HL-60 (cell line): Measurements from ENCODE around the gene ZSWIM3.

Source experiments
- GABPA ChIP-seq: IDR thresholded peaks from 2 replicates; pipeline ENCODE4 v1.6.1; 2012; ENCODE audit warnings: low read depth
- POLR2AphosphoS5 ChIP-seq: IDR thresholded peaks from 2 replicates; pipeline ENCODE4 v1.6.1; 2012; ENCODE audit warnings: low read depth
- TF ChIP-seq, protein P1 (sequence below): IDR thresholded peaks from one replicate; pipeline ENCODE4 v1.5.1; 2011; ENCODE audit warnings: low read length, control low read depth, inconsistent platforms; ENCODE audit not compliant: insufficient read depth
- TF ChIP-seq, protein P2 (sequence below): IDR thresholded peaks from 2 replicates; pipeline ENCODE4 v1.6.1; 2012; ENCODE audit warnings: low read depth; ENCODE audit not compliant: insufficient replicate concordance

DNA sequence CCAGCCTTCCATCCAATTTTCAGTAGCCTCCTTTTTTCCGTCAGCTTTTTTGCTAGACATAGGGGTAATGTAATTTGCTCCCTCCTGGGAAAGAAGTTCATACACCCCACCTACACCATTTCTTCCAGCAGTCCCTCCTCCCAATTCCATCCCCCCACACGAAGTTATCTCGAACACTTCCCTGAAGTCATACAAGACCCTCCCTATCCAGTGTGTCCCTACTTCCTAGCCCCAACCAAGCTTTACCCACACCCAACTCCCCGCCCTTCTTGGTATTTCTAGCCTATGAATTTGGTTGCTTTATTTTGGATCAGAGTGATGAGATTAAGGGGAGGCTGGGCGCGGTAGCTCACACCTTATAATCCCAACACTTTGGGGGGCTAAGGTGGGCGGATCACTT, 43.9 kb upstream of the ZSWIM3 start:
- TF ChIP-seq, protein P1, sequence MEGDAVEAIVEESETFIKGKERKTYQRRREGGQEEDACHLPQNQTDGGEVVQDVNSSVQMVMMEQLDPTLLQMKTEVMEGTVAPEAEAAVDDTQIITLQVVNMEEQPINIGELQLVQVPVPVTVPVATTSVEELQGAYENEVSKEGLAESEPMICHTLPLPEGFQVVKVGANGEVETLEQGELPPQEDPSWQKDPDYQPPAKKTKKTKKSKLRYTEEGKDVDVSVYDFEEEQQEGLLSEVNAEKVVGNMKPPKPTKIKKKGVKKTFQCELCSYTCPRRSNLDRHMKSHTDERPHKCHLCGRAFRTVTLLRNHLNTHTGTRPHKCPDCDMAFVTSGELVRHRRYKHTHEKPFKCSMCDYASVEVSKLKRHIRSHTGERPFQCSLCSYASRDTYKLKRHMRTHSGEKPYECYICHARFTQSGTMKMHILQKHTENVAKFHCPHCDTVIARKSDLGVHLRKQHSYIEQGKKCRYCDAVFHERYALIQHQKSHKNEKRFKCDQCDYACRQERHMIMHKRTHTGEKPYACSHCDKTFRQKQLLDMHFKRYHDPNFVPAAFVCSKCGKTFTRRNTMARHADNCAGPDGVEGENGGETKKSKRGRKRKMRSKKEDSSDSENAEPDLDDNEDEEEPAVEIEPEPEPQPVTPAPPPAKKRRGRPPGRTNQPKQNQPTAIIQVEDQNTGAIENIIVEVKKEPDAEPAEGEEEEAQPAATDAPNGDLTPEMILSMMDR, result no peak
- TF ChIP-seq POLR2AphosphoS5, result no peak
- TF ChIP-seq GABPA, result no peak
- TF ChIP-seq, protein P2, sequence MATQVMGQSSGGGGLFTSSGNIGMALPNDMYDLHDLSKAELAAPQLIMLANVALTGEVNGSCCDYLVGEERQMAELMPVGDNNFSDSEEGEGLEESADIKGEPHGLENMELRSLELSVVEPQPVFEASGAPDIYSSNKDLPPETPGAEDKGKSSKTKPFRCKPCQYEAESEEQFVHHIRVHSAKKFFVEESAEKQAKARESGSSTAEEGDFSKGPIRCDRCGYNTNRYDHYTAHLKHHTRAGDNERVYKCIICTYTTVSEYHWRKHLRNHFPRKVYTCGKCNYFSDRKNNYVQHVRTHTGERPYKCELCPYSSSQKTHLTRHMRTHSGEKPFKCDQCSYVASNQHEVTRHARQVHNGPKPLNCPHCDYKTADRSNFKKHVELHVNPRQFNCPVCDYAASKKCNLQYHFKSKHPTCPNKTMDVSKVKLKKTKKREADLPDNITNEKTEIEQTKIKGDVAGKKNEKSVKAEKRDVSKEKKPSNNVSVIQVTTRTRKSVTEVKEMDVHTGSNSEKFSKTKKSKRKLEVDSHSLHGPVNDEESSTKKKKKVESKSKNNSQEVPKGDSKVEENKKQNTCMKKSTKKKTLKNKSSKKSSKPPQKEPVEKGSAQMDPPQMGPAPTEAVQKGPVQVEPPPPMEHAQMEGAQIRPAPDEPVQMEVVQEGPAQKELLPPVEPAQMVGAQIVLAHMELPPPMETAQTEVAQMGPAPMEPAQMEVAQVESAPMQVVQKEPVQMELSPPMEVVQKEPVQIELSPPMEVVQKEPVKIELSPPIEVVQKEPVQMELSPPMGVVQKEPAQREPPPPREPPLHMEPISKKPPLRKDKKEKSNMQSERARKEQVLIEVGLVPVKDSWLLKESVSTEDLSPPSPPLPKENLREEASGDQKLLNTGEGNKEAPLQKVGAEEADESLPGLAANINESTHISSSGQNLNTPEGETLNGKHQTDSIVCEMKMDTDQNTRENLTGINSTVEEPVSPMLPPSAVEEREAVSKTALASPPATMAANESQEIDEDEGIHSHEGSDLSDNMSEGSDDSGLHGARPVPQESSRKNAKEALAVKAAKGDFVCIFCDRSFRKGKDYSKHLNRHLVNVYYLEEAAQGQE, result no peak
